H9 (cell line): Measurements from ENCODE around the gene DSP. TPM values are rescaled to one million over a fixed set of nuclear protein-coding genes. Genes with fewer than 3 reads are reported as not detected.

ENCODE experiments used
- DNase-seq: peaks from one replicate; pipeline ENCODE4 v3.0.0-alpha.2; 2017
- H2AFZ ChIP-seq: one replicate; pipeline ENCODE4 v1.6.1; 2013; ENCODE audit warnings: mild to moderate bottlenecking, low read length, control low read depth, moderate library complexity
- H2AK5ac ChIP-seq: 2 replicates; pipeline ENCODE4 v1.6.1; 2013; ENCODE audit warnings: low read length, control low read depth, mixed read lengths; ENCODE audit not compliant: insufficient read length
- H2BK120ac ChIP-seq: one replicate; pipeline ENCODE4 v1.6.1; 2013; ENCODE audit warnings: low read depth, mild to moderate bottlenecking, low read length, control low read depth, inconsistent platforms; ENCODE audit not compliant: poor library complexity, severe bottlenecking
- H2BK12ac ChIP-seq: 2 replicates; pipeline ENCODE4 v1.6.1; 2013; ENCODE audit warnings: low read length, control low read depth, mixed read lengths, low read depth; ENCODE audit not compliant: insufficient read length
- H2BK15ac ChIP-seq: 2 replicates; pipeline ENCODE4 v1.6.1; 2013; ENCODE audit warnings: low read depth, low read length, control low read depth
- H2BK20ac ChIP-seq: one replicate; pipeline ENCODE4 v1.6.1; 2013; ENCODE audit warnings: low read depth, mild to moderate bottlenecking, low read length, control low read depth, inconsistent platforms; ENCODE audit not compliant: poor library complexity, severe bottlenecking
- H2BK5ac ChIP-seq: 2 replicates; pipeline ENCODE4 v1.6.1; 2013; ENCODE audit warnings: low read length, control low read depth, mixed read lengths; ENCODE audit not compliant: insufficient read length
- H3K14ac ChIP-seq: 2 replicates; pipeline ENCODE4 v1.6.1; 2013; ENCODE audit warnings: low read length, control low read depth; ENCODE audit not compliant: insufficient read depth
- H3K18ac ChIP-seq: 2 replicates; pipeline ENCODE4 v1.6.1; 2013; ENCODE audit warnings: low read depth, mild to moderate bottlenecking, mixed read lengths, low read length, control low read depth; ENCODE audit not compliant: insufficient read length
- H3K23ac ChIP-seq: 2 replicates; pipeline ENCODE4 v1.6.1; 2013; ENCODE audit warnings: low read length, control low read depth, mixed read lengths, low read depth; ENCODE audit not compliant: insufficient read length
- H3K23me2 ChIP-seq: 2 replicates; pipeline ENCODE4 v1.6.1; 2013; ENCODE audit warnings: low read depth, mild to moderate bottlenecking, mixed read lengths, low read length, control low read depth; ENCODE audit not compliant: insufficient read length, poor library complexity, severe bottlenecking
- H3K27ac ChIP-seq: 2 replicates; pipeline ENCODE4 v1.5.1; 2013; ENCODE audit warnings: low read length, control low read depth, mixed read lengths, low read depth; ENCODE audit not compliant: insufficient read length
- H3K27me3 ChIP-seq: 2 replicates; pipeline ENCODE4 v1.6.1; 2013; ENCODE audit warnings: low read length, control low read depth, inconsistent platforms; ENCODE audit not compliant: insufficient read depth
- H3K4ac ChIP-seq: 2 replicates; pipeline ENCODE4 v1.6.1; 2013; ENCODE audit warnings: low read depth, mild to moderate bottlenecking, control low read depth, inconsistent platforms, low read length, moderate library complexity
- H3K4me1 ChIP-seq: 2 replicates; pipeline ENCODE4 v1.6.1; 2013; ENCODE audit warnings: low read length, control low read depth, inconsistent platforms; ENCODE audit not compliant: insufficient read depth
- H3K4me2 ChIP-seq: 2 replicates; pipeline ENCODE4 v1.6.1; 2013; ENCODE audit warnings: low read length, control low read depth, mixed read lengths; ENCODE audit not compliant: insufficient read length, insufficient read depth
- H3K56ac ChIP-seq: 2 replicates; pipeline ENCODE4 v1.6.1; 2013; ENCODE audit warnings: low read depth, mild to moderate bottlenecking, mixed read lengths, low read length, control low read depth; ENCODE audit not compliant: insufficient read length
- H3K79me1 ChIP-seq: 2 replicates; pipeline ENCODE4 v1.6.1; 2013; ENCODE audit warnings: low read depth, mild to moderate bottlenecking, moderate library complexity, low read length, control low read depth, inconsistent platforms; ENCODE audit not compliant: insufficient read depth, poor library complexity, severe bottlenecking
- H3K79me2 ChIP-seq: 2 replicates; pipeline ENCODE4 v1.6.1; 2013; ENCODE audit warnings: low read length, control low read depth, inconsistent platforms; ENCODE audit not compliant: insufficient read depth
- H3K9ac ChIP-seq: 2 replicates; pipeline ENCODE4 v1.6.1; 2013; ENCODE audit warnings: low read length, control low read depth, mixed read lengths; ENCODE audit not compliant: insufficient read length; ENCODE audit errors: extremely low read depth
- H3K9me3 ChIP-seq: one replicate; pipeline ENCODE4 v1.6.1; 2013; ENCODE audit warnings: low read depth, low read length, inconsistent platforms; ENCODE audit not compliant: control insufficient read depth
- H3T11ph ChIP-seq: one replicate; pipeline ENCODE4 v1.6.1; 2013; ENCODE audit warnings: mild to moderate bottlenecking, low read length, control low read depth, inconsistent platforms
- H4K20me1 ChIP-seq: one replicate; pipeline ENCODE4 v1.6.1; 2013; ENCODE audit not compliant: control insufficient read depth, insufficient read length, insufficient read depth
- H4K5ac ChIP-seq: 2 replicates; pipeline ENCODE4 v1.6.1; 2013; ENCODE audit warnings: low read depth, mild to moderate bottlenecking, mixed read lengths, low read length, control low read depth; ENCODE audit not compliant: insufficient read length
- H4K8ac ChIP-seq: replicated peaks from 2 replicates; pipeline ENCODE4 v1.6.1; 2013; ENCODE audit warnings: low read length, control low read depth, mixed read lengths, low read depth; ENCODE audit not compliant: insufficient read length
- H4K91ac ChIP-seq: 2 replicates; pipeline ENCODE4 v1.6.1; 2013; ENCODE audit warnings: low read depth, mild to moderate bottlenecking, moderate library complexity, mixed read lengths, low read length, control low read depth; ENCODE audit not compliant: insufficient read length
- H3K27ac Mint-ChIP-seq, 3 experiments: 2 replicates in 2 of 3; 3 replicates in 1 of 3; pipeline ENCODE4 v1.8.0; 2020 to 2021; ENCODE audit warnings: mixed read lengths in 3 of 3, mild to moderate bottlenecking in 1 of 3, moderate library complexity in 1 of 3
- H3K27me3 Mint-ChIP-seq: 2 replicates; pipeline ENCODE4 v1.8.0; 2021; ENCODE audit warnings: low read depth, mild to moderate bottlenecking, moderate library complexity, mixed read lengths
- H3K36me3 Mint-ChIP-seq, 3 experiments: 2 replicates in 2 of 3; 3 replicates in 1 of 3; pipeline ENCODE4 v1.8.0; 2020 to 2021; ENCODE audit warnings: low read depth in 3 of 3, mixed read lengths in 3 of 3; ENCODE audit not compliant: insufficient read depth in 1 of 3
- H3K4me1 Mint-ChIP-seq, 2 experiments: 2 replicates each; pipeline ENCODE4 v1.8.0; 2020; ENCODE audit warnings: mixed read lengths in 2 of 2
- H3K4me3 Mint-ChIP-seq, 2 experiments: 2 replicates in 1 of 2; 3 replicates in 1 of 2; pipeline ENCODE4 v1.8.0; 2020 to 2021; ENCODE audit warnings: mild to moderate bottlenecking in 2 of 2, mixed read lengths in 2 of 2, moderate library complexity in 1 of 2
- H3K9me3 Mint-ChIP-seq, 2 experiments: 2 replicates in 1 of 2; 3 replicates in 1 of 2; pipeline ENCODE4 v1.8.0; 2020; ENCODE audit warnings: mild to moderate bottlenecking in 2 of 2, mixed read lengths in 2 of 2, moderate library complexity in 1 of 2
- CTCF ChIP-seq: fragments of 200-600 bp; sonication (generic); conservative IDR thresholded peaks from 3 replicates; pipeline ENCODE4 v1.8.0; 2021; ENCODE audit warnings: antibody characterized with exemption, mild to moderate bottlenecking
- WGBS: extraction: QIAGEN DNeasy Blood & Tissue Kit; methylation state at CpG from one replicate; pipeline ENCODE4 v1.1.7; 2013; ENCODE audit warnings: missing lambda C conversion rate, low lambda C conversion rate, mixed read lengths; ENCODE audit not compliant: insufficient read length; ENCODE audit errors: extremely low coverage; 5-methylcytosine and 5-hydroxymethylcytosine counted together
- total RNA-seq: library from RNA; stranded (reverse); gene quantifications from 2 replicates; pipeline ENCODE4 v1.2.1, GENCODE V29; 2021

DSP gene
- total RNA-seq, 1 experiment from 2014 or later = 48.9 TPM

- Histone ChIP-seq H3K27me3 (peaks cover under 1% of the 10 kb centered on the region; the same call in 1 of the 2 replicates), H3K56ac (no peak overlapping the region), H3K4me1 (peaks cover 3% of the 10 kb centered on the region; the same call in 1 of the 2 replicates), H3K79me2 (no peaks in the 10 kb centered on the region), H3K9me3 (no peaks in the 10 kb centered on the region), H3K23me2 (peaks cover 8% of the 10 kb centered on the region), H2BK5ac (no peak overlapping the region), H2BK12ac (no peak overlapping the region), H4K5ac (no peak overlapping the region), H3K9ac (no peak overlapping the region), H2BK120ac (no peak overlapping the region), H4K8ac (no peak overlapping the region), H3K14ac (no peak overlapping the region), H2BK20ac (no peak overlapping the region), H2BK15ac (0 out of 2 replicates have a peak overlapping the region, but pooled peaks have one; percentile 38), H2AFZ (no peak overlapping the region), H3T11ph (no peak overlapping the region), H3K4me2 (no peak overlapping the region), H4K91ac (no peak overlapping the region), H3K79me1 (no peaks in the 10 kb centered on the region), H2AK5ac (no peak overlapping the region), H3K27ac (no peak overlapping the region), H4K20me1 (no peaks in the 10 kb centered on the region), H3K4ac (no peak overlapping the region), H3K23ac (no peak overlapping the region), H3K18ac (no peak overlapping the region)
- Mint-ChIP-seq H3K27me3 (peaks cover 13% of the 10 kb centered on the region), H3K9me3 (no peaks in the 10 kb centered on the region), H3K27ac (no peak overlapping the region), H3K36me3 (peaks cover 0 to 8% (median 4%) of the 10 kb centered on the region in 3 experiments; a peak in 3 of 7 replicates), H3K4me3 (no peak overlapping the region; a peak in 1 of 5 replicates), H3K4me1 (peaks cover 51 to 57% of the 10 kb centered on the region in 2 experiments)
- WGBS = no CpG with 5 or more reads among the region's 12 CpGs
- no peak for TF ChIP-seq CTCF
- DNase-seq = no peak
Observed at GRCh38 chr6:7545316-7546019, 4.0 kb downstream of the DSP start.
